Thoracic aorta (tissue), 2 donors: Measurements from ENCODE around the gene PFDN4. TPM values are rescaled to one million over a fixed set of nuclear protein-coding genes. Genes with fewer than 3 reads are reported as not detected.

Experiments
- ATAC-seq: fragments of 150-250 bp; one replicate; pipeline ENCODE4 v1.8.0; 2017; ENCODE audit warnings: low read depth; ENCODE audit not compliant: insufficient number of reproducible peaks, low FRiP score
- DNase-seq: peaks from one replicate; pipeline ENCODE4 v3.0.0-alpha.2; 2020; ENCODE audit warnings: low spot score
- H3K27ac ChIP-seq, 2 donors: fragments of 200-600 bp; sonication (generic); 1 replicate in 1 of 2; 2 replicates in 1 of 2; pipeline ENCODE4 v1.5.1; 2016; ENCODE audit warnings: mild to moderate bottlenecking in 2 of 2, moderate library complexity in 2 of 2
- H3K27me3 ChIP-seq: fragments of 200-600 bp; sonication (generic); replicated peaks from 2 replicates; pipeline ENCODE4 v1.6.0; 2016; ENCODE audit warnings: mild to moderate bottlenecking; ENCODE audit not compliant: insufficient read depth
- H3K36me3 ChIP-seq: fragments of 200-600 bp; sonication (generic); one replicate; pipeline ENCODE4 v1.5.1; 2016
- H3K4me1 ChIP-seq, 2 donors: fragments of 200-600 bp; sonication (generic); 1 replicate in 1 of 2; 2 replicates in 1 of 2; pipeline versions ENCODE4 v1.5.1 to v1.6.0; 2016; ENCODE audit warnings: low read depth in 2 of 2, mild to moderate bottlenecking in 1 of 2; ENCODE audit not compliant: control insufficient read depth in 1 of 2
- H3K4me3 ChIP-seq: fragments of 200-600 bp; sonication (generic); 2 replicates; pipeline ENCODE4 v1.5.1; 2016; ENCODE audit warnings: mild to moderate bottlenecking
- H3K9me3 ChIP-seq: fragments of 200-600 bp; sonication (generic); 2 replicates; pipeline ENCODE4 v1.5.1; 2016
- CTCF ChIP-seq: fragments of 200-600 bp; sonication (generic); IDR thresholded peaks from one replicate; pipeline ENCODE4 v1.5.1; 2019; ENCODE audit warnings: antibody characterized with exemption
- total RNA-seq, 2 donors: library from RNA; depleted of rRNA; stranded (reverse); fragments of >200 nt; gene quantifications; one replicate each; pipeline versions ENCODE4 v1.1.0 to v1.2.3, GENCODE V29; 2016

Gene PFDN4
- total RNA-seq, 2 donors from 2014 or later, result 50.5 to 73.2 TPM

DNA sequence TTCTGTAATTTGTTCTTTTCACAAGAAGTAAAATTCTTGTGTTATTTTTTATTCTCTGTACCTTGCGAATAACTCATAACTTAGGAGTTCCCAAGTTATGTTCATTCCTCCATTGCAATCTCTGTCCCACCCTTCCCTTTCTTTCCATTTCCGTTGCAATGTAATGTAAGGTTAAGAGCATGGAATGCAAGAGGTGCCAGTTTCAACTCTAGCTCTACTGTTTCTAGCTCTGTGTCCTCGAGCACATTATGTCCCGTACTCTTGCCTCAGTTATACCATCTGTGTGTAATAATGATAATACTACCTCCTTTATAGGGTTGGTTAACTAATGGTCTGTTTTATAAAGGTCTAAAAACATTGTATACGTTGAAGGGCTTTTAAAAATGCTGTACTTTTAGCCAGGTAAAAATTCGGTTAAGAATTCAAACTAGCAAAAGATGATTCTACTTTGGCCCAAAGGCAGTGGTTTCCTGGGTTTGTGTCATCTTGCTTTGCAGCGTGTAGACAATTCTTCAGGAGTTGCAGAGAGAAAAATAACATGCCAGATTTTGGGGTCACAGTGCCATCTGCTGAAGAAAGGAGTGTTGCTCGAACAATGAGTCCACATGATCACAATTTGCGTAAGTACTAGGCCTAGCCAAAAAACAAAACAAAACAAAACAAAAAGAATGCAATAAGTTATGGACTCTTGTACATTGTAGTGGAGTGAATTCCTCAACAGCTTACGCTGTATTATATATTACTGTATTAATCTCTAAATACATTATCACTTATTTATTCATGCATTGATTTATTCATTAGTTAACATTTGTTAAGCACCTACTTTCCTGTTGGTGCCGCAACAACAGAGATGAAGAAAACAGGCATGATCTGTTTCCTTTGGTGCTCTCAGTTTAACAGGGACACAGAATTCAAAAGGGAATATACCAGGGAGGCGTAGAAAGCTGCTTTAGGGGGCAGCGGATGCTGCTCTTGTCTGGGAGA, 10.0 kb upstream of the PFDN4 start:
- no peaks in the 10 kb centered on the region for H3K36me3 ChIP-seq
- ATAC-seq, result no peak
- no peak overlapping the region for H3K4me3 ChIP-seq
- TF ChIP-seq CTCF, result no peak
- H3K27ac ChIP-seq, result no peak overlapping the region
- no peaks in the 10 kb centered on the region for H3K27me3 ChIP-seq
- H3K4me1 ChIP-seq, result no peaks in the 10 kb centered on the region
- H3K9me3 ChIP-seq, result no peaks in the 10 kb centered on the region
- no peak for DNase-seq

DNA sequence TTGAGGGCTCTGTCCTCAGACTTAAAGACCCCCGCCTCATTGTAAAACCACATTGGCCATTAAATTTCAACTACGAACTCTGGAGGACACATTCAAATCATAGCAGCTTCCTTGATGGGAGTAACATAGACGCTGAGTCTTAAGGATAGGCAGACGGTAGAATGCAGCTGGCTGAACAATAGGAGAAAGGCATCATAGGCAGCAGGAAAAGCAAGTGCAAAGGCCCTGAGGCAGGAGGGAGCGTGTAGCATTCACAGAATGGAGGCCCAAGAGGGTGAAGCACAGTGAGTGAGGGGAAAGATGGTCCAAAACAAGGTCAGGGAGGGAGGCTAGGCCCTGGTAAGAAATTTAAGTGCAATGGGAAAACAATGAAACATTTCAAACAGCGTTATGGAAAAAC, 8.6 kb upstream of the PFDN4 start:
- Histone ChIP-seq H3K4me1 (no peaks in the 10 kb centered on the region), H3K4me3 (no peak overlapping the region), H3K27ac (no peak overlapping the region), H3K9me3 (no peaks in the 10 kb centered on the region), H3K27me3 (no peaks in the 10 kb centered on the region), H3K36me3 (no peaks in the 10 kb centered on the region)
- TF ChIP-seq CTCF, result no peak
- DNase-seq (no peak), ATAC-seq (no peak)

- Histone ChIP-seq H3K4me3 (no peak overlapping the region), H3K36me3 (no peaks in the 10 kb centered on the region), H3K9me3 (no peaks in the 10 kb centered on the region), H3K27ac (no peak overlapping the region), H3K4me1 (no peaks in the 10 kb centered on the region), H3K27me3 (no peaks in the 10 kb centered on the region)
- peak; percentile 80 for TF ChIP-seq CTCF
- no peak for DNase-seq
- peak; percentile 76 for ATAC-seq
Observed at GRCh38 chr20:54199721-54200176, 8.1 kb upstream of the PFDN4 start.

GRCh38 chr20:54200487-54201267, 7.2 kb upstream of the PFDN4 start:
- ATAC-seq (no peak), DNase-seq (no peak)
- Histone ChIP-seq H3K27me3 (no peaks in the 10 kb centered on the region), H3K36me3 (no peaks in the 10 kb centered on the region), H3K27ac (no peak overlapping the region), H3K9me3 (no peaks in the 10 kb centered on the region), H3K4me1 (no peaks in the 10 kb centered on the region), H3K4me3 (no peak overlapping the region)
- TF ChIP-seq CTCF, result no peak

GRCh38 chr20:54201268-54201846, 6.5 kb upstream of the PFDN4 start:
- no peak for ATAC-seq
- no peaks in the 10 kb centered on the region for H3K9me3 ChIP-seq

More at GRCh38 chr20:54201268-54201846, 6.5 kb upstream of the PFDN4 start:
- Histone ChIP-seq H3K36me3 (no peaks in the 10 kb centered on the region), H3K27me3 (no peaks in the 10 kb centered on the region), H3K27ac (no peak overlapping the region), H3K4me1 (no peaks in the 10 kb centered on the region), H3K4me3 (no peak overlapping the region)
- no peak for DNase-seq
- TF ChIP-seq CTCF, result no peak
